HEK293T (cell line): ENCODE measurements around the gene CLDN3.
"Not testable (repeated sequence)": the region's sequence is repeated elsewhere in the genome, so short reads cannot be mapped to it uniquely, and the experiment has no call there.

Experiments
- CTCF ChIA-PET: fragments of 350-600 bp; formaldehyde crosslinking; extraction: SDS; loops from one replicate; lab custom pipeline; 2021; ENCODE audit warnings: antibody characterized with exemption, inconsistent platforms; lab: Yijun Ruan, JAX
- POLR2A ChIA-PET: fragments of 350-600 bp; formaldehyde crosslinking; extraction: SDS; loops from one replicate; lab custom pipeline; 2020; ENCODE audit warnings: antibody characterized with exemption, inconsistent platforms; lab: Yijun Ruan, JAX
- DNase-seq: peaks from one replicate; pipeline ENCODE4 v3.0.0; 2012; ENCODE audit warnings: mixed read lengths; ENCODE audit errors: extremely low spot score
- ARNT ChIP-seq: fragments of 450-650 bp; IDR thresholded peaks from 2 replicates; pipeline ENCODE4 v1.6.1; 2017; ENCODE audit warnings: mild to moderate bottlenecking
- BHLHE40 ChIP-seq: fragments of 450-650 bp; IDR thresholded peaks from 2 replicates; pipeline ENCODE4 v1.6.1; 2016; ENCODE audit warnings: mild to moderate bottlenecking, moderate library complexity, borderline replicate concordance
- CTBP1 ChIP-seq: fragments of 450-650 bp; IDR thresholded peaks from 2 replicates; pipeline ENCODE4 v1.6.1; 2016; ENCODE audit warnings: borderline replicate concordance
- ELF4 ChIP-seq: fragments of 450-650 bp; IDR thresholded peaks from 2 replicates; pipeline ENCODE4 v1.6.1; 2017; ENCODE audit warnings: antibody characterized with exemption
- FOXA1 ChIP-seq: fragments of 450-650 bp; IDR thresholded peaks from 2 replicates; pipeline ENCODE4 v1.6.1; 2016; ENCODE audit warnings: mild to moderate bottlenecking
- FOXK2 ChIP-seq: fragments of 450-650 bp; IDR thresholded peaks from 2 replicates; pipeline ENCODE4 v1.6.1; 2016; ENCODE audit warnings: mild to moderate bottlenecking
- FOXM1 ChIP-seq: fragments of 450-650 bp; IDR thresholded peaks from 2 replicates; pipeline ENCODE4 v1.6.1; 2017; ENCODE audit warnings: mild to moderate bottlenecking, borderline replicate concordance
- HDGF ChIP-seq: fragments of 450-650 bp; IDR thresholded peaks from 2 replicates; pipeline ENCODE4 v1.6.1; 2017; ENCODE audit warnings: antibody characterized with exemption, borderline replicate concordance
- L3MBTL2 ChIP-seq: fragments of 450-650 bp; conservative IDR thresholded peaks from 2 replicates; pipeline ENCODE4 v1.6.1; 2016; ENCODE audit warnings: mild to moderate bottlenecking
- LEF1 ChIP-seq: fragments of 450-650 bp; IDR thresholded peaks from 2 replicates; pipeline ENCODE4 v1.6.1; 2017; ENCODE audit warnings: mild to moderate bottlenecking, borderline replicate concordance
- NFRKB ChIP-seq: fragments of 450-650 bp; IDR thresholded peaks from 2 replicates; pipeline ENCODE4 v1.6.1; 2016; ENCODE audit warnings: mild to moderate bottlenecking, moderate library complexity
- SP1 ChIP-seq: fragments of 450-650 bp; IDR thresholded peaks from 2 replicates; pipeline ENCODE4 v1.6.1; 2017
- SUZ12 ChIP-seq: fragments of 450-650 bp; IDR thresholded peaks from 2 replicates; pipeline ENCODE4 v1.6.1; 2016; ENCODE audit warnings: mild to moderate bottlenecking
- TARDBP ChIP-seq: fragments of 450-650 bp; IDR thresholded peaks from 2 replicates; pipeline ENCODE4 v1.6.1; 2016
- ZNF384 ChIP-seq: fragments of 450-650 bp; IDR thresholded peaks from 2 replicates; pipeline ENCODE4 v1.6.1; 2016
- TF ChIP-seq, protein P1 (sequence below): fragments of 450-650 bp; IDR thresholded peaks from 2 replicates; pipeline ENCODE4 v1.6.1; 2016

The CLDN3 gene

DNA sequence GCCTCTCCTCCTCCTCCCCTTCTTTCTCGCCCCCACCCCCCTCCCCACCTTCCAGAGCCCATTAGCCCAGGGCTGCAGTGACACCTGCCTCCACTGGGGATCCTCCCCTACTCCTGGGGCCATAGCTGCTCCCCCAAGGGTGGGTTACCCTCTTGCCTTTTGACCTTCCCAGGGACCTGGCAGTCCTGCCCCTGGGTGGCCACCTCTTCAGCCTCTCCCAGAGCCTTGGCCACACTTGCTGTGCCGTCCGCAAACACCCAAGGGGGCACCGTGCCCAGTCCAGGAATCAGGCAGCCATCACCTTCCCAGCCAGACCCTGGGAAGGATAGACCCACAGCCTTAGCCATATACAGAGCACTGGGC, 40.9 kb upstream of the CLDN3 start:
- ChIA-PET CTCF (interaction anchor here (1.4 to 1.7 kb wide), 3 partner anchors 16 to 40 kb away, joined by 3 to 4 read pairs (median 3); partner anchors contain the start of gene METTL27), POLR2A (interaction anchor here (1.1 kb wide), 1 partner anchor 31 kb away, joined by 3 read pairs; the partner anchor contains the start of gene METTL27)
- DNase-seq = no peak
- TF ChIP-seq SUZ12 (no peak), NFRKB (no peak), BHLHE40 (no peak), TARDBP (no peak)

DNA sequence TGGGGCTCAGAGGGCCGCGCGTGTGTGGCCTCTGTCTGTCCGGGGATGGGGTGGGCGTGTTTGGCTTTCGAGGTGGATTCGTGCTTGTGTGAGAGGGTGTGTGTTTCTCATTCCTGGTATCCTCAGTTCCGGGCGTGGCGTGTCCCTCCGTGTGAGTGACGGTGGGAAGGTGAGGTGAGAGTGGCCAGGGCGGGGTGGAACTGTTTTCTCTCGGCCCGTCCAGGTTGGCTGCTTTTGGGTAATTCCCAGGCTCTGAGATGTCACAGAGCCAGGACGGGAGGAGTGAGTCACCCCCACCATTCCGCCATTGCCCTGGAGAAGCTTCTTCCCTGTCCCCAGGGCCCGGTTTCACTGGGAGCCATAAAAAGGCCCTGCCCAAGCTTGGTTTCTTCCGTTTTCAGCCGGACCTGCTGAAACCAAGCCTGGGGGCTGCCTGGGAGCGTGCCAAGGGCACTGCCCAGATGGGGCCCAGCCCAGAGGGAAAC, 39.4 kb upstream of the CLDN3 start:
- ChIA-PET POLR2A (no interaction called here), CTCF (interaction anchor here (0.6 kb wide), 1 partner anchor 49 kb away, joined by 3 read pairs; no protein-coding TSS in a partner anchor)
- TF ChIP-seq SP1 (no peak), CTBP1 (no peak), FOXA1 (no peak), ELF4 (no peak), FOXM1 (no peak), BHLHE40 (no peak), L3MBTL2 (no peak), LEF1 (no peak), ZNF384 (no peak), ARNT (no peak), NFRKB (no peak), TARDBP (no peak), FOXK2 (no peak), SUZ12 (no peak)
- no peak for DNase-seq

DNA sequence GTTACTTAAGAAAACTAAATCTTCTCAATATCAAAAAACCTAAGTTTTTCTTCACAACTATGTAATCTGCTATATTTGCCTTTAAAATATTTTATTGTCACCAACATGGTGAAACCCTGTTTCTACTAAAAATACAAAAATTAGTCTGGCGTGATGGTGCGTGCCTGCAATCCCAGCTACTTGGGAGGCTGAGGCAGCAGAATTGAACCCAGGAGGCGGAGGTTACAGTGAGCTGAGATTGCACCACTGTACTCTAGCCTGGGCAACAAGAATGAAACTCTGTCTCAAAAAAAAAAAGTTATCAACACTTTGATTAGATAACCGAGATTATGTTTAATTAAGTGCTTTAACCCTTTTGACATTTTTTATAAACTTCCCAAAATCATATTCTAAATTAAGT, 32.4 kb upstream of the CLDN3 start:
- POLR2A ChIA-PET = no interaction called here
- no peak for TF ChIP-seq FOXM1
- TF ChIP-seq LEF1 = no peak
- no peak for TF ChIP-seq FOXK2
- TF ChIP-seq L3MBTL2 = no peak
- no peak for TF ChIP-seq SP1
- TF ChIP-seq TARDBP = no peak
- TF ChIP-seq, protein P1, sequence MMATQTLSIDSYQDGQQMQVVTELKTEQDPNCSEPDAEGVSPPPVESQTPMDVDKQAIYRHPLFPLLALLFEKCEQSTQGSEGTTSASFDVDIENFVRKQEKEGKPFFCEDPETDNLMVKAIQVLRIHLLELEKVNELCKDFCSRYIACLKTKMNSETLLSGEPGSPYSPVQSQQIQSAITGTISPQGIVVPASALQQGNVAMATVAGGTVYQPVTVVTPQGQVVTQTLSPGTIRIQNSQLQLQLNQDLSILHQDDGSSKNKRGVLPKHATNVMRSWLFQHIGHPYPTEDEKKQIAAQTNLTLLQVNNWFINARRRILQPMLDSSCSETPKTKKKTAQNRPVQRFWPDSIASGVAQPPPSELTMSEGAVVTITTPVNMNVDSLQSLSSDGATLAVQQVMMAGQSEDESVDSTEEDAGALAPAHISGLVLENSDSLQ = no peak
- TF ChIP-seq FOXA1 = no peak
- TF ChIP-seq ARNT = no peak
- no peak for TF ChIP-seq ELF4
- TF ChIP-seq SUZ12 = no peak
- no peak for TF ChIP-seq HDGF
- TF ChIP-seq NFRKB = no peak
- CTCF ChIA-PET = no interaction called here
- DNase-seq = no peak

DNA sequence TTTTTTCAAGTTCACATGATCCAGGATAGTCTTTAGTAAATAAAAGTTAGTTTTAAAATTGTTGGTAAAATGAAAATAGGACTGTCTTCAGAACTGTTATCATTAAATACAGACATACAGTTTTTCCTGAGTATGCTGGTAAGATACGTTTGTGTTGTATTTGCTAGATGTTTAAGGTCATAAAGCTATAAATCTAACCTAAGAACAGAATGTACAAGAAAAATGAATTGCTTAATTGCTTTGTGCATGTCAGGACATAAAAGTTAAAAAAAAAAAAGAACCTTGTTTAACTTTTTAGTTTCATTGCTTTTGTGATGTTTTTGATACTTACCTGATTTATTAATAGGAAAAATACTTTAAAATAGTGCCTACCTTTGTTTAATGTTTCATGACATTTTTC, 31.5 kb upstream of the CLDN3 start:
- DNase-seq = no peak
- TF ChIP-seq BHLHE40 (no peak), SP1 (no peak), ELF4 (no peak), FOXK2 (no peak), L3MBTL2 (no peak), ARNT (no peak), ZNF384 (no peak), NFRKB (no peak), FOXA1 (no peak), SUZ12 (no peak), FOXM1 (no peak), HDGF (no peak), CTBP1 (no peak), TARDBP (no peak), LEF1 (no peak)
- TF ChIP-seq, protein P1 = no peak
- CTCF ChIA-PET = no interaction called here
- POLR2A ChIA-PET = no interaction called here

DNA sequence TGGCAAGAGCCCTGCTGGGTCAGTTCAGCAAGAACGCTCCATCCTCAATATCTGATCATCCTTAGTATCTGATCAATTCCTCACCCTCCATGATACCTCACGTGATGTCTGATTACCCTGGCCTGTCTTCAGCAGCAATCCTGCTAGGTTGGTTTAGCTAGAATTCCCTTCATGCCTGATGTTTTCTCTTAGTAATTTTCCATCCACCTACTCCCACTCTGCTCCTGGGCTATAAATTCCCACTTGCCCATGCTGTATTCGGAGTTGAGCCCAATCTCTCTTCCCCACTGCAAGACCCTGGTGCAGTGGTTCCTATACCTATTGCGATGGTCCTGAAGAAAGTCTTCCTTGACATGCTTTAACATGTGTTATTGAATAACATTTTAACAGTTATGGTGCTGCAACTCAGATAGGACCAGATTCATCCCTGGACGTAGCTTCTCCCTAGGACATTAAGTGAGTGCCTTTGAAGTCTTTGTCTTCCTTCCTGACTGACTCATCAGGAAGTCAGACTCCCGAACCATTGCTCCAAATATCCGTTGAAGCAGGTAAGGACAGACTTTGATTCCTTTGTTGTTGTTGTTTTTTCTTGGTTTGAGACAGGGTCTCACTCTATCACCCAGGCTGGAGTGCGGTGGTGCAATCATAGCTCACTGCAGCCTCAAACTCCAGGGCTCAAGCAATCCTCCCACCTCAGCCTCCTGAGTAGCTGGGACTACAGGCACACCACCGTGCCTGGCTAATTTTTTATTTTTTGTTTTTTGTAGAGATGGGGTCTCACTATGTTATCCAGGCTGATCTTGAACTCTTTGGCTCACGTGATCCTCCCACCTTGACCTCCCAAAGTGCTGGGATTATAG, 29.4 kb upstream of the CLDN3 start:
- no peak for DNase-seq
- TF ChIP-seq FOXM1 (no peak), CTBP1 (no peak), SP1 (no peak), ELF4 (no peak), SUZ12 (no peak), L3MBTL2 (no peak), ARNT (no peak), FOXA1 (no peak), BHLHE40 (no peak), FOXK2 (no peak), TARDBP (no peak), HDGF (no peak), ZNF384 (no peak), NFRKB (no peak)
- TF ChIP-seq, protein P1 = no peak
- CTCF ChIA-PET = no interaction called here
- POLR2A ChIA-PET = no interaction called here

DNA sequence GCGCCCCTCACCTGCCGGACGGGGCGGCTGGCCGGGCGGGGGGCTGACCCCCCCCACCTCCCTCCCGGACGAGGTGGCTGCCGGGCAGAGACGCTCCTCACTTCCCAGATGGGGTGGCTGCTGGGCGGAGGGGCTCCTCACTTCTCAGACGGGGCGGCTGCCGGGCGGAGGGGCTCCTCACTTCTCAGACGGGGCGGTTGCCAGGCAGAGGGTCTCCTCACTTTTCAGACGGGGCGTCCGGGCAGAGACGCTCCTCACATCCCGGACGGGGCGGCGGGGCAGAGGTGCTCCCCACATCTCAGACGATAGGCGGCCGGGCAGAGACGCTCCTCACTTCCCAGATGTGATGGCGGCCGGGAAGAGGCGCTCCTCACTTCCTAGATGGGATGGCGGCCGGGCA, 27.1 kb upstream of the CLDN3 start:
- POLR2A ChIA-PET, DNase-seq, CTCF ChIA-PET: not testable (repeated sequence)

DNA sequence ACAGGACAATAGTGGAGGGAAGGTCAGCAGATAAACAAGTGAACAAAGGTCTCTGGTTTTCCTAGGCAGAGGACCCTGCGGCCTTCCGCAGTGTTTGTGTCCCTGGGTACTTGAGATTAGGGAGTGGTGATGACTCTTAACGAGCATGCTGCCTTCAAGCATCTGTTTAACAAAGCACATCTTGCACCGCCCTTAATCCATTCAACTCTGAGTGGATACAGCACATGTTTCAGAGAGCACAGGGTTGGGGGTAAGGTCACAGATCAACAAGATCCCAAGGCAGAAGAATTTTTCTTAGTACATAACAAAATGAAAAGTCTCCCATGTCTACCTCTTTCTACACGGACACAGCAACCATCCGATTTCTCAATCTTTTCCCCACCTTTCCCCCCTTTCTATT, 26.6 kb upstream of the CLDN3 start:
- DNase-seq, CTCF ChIA-PET, POLR2A ChIA-PET: not testable (repeated sequence)

DNA sequence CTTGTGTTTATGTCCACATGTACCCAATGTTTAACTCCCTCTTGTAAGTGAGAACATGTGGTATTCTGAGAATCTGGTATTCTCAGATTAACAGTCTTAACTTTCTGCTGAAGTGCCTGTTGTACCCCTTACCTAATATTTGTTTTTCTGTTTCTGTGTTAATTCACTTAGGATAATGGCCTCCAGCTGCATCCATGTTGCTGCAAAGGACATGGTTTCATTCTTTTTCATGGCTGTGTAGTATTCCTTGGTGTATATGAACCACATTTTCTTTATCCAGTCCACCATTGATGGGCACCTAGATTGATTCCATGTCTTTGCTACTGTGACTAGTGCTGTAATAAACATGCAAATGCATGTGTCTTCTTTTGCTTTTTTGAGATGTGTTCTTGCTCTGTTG, 25.1 kb upstream of the CLDN3 start:
- CTCF ChIA-PET, POLR2A ChIA-PET, DNase-seq: not testable (repeated sequence)

DNA sequence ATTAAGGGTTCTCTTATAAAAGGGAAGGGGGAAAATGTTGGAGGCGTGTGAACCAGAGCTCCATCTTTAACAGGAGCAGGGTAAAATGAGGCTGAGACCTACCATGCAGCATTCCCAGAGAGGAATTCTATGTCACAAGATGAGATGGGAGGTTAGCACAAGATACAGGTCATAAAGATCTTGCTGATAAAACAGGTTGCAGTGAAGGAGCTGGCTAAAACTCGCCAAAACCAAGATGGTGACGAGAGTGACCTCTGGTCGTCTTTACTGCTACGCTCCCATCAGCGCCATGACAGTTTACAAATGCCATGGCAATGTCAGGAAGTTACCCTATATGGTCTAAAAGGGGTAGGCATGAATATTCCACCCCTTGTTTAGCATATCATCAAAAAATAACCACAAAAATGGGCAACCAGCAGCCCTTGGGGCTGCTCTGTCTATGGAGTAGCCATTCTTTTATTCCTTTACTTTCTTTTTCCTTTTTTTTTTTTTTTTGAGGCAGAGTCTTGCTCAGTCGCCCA, 21.2 kb upstream of the CLDN3 start:
- CTCF ChIA-PET = interaction anchor here (0.7 to 1.1 kb wide), 2 partner anchors 21 to 33 kb away, joined by 5 read pairs; no protein-coding TSS in a partner anchor

More for the DNA sequence above, 21.2 kb upstream of the CLDN3 start:
- DNase-seq, POLR2A ChIA-PET: not testable (repeated sequence)
